GM19099 (cell line): ENCODE results near the gene CADPS.

Experiments
- POLR2A ChIP-seq: IDR thresholded peaks from 3 replicates; pipeline ENCODE4 v1.6.1; 2011; ENCODE audit warnings: low read depth; ENCODE audit not compliant: insufficient read length; ENCODE audit errors: extremely low read depth

Gene CADPS

GRCh38 chr3:62885136-62885535, 9.9 kb upstream of the CADPS start:
- TF ChIP-seq POLR2A = no peak

GRCh38 chr3:62884096-62884870, 9.1 kb upstream of the CADPS start:
- TF ChIP-seq POLR2A = no peak

GRCh38 chr3:62882676-62883200, 7.5 kb upstream of the CADPS start:
- TF ChIP-seq POLR2A = no peak

GRCh38 chr3:62876064-62876463, 848 bp upstream of the CADPS start:
- no peak for TF ChIP-seq POLR2A

GRCh38 chr3:62875558-62876002, 364 bp upstream of the CADPS start:
- no peak for TF ChIP-seq POLR2A

- no peak for TF ChIP-seq POLR2A
Observed at GRCh38 chr3:62873761-62874710, 1.2 kb downstream of the CADPS start.

- TF ChIP-seq POLR2A = no peak
Observed at GRCh38 chr3:62873451-62873760, 1.8 kb downstream of the CADPS start.

GRCh38 chr3:62872318-62872717, 2.9 kb downstream of the CADPS start:
- TF ChIP-seq POLR2A = no peak

- TF ChIP-seq POLR2A = no peak
Observed at GRCh38 chr3:62870321-62870720, 4.9 kb downstream of the CADPS start.

- no peak for TF ChIP-seq POLR2A
Observed at GRCh38 chr3:62863648-62864047, 11.6 kb downstream of the CADPS start.

- no peak for TF ChIP-seq POLR2A
Observed at GRCh38 chr3:62859203-62859791, 15.9 kb downstream of the CADPS start.

GRCh38 chr3:62845996-62846395, 29.2 kb downstream of the CADPS start:
- no peak for TF ChIP-seq POLR2A

- no peak for TF ChIP-seq POLR2A
Observed at GRCh38 chr3:62843508-62843907, 31.7 kb downstream of the CADPS start.

- TF ChIP-seq POLR2A = no peak
Observed at GRCh38 chr3:62839748-62840147, 35.5 kb downstream of the CADPS start.

- no peak for TF ChIP-seq POLR2A
Observed at GRCh38 chr3:62837145-62837787, 38.0 kb downstream of the CADPS start.
